Type B pancreatic cell (in vitro differentiated cells): Measurements from ENCODE around the gene ZCWPW1. TPM values are rescaled to one million over a fixed set of nuclear protein-coding genes. Genes with fewer than 3 reads are reported as not detected.
A peak's percentile ranks its signal among the peaks of the same experiment; 100 is the strongest.

ENCODE experiments used
- DNase-seq: peaks from one replicate; pipeline ENCODE4 v3.0.0; 2021; ENCODE audit warnings: mixed read lengths; ENCODE audit not compliant: unreplicated experiment; ENCODE audit errors: extremely low spot score
- H3K27ac Mint-ChIP-seq: 2 replicates; pipeline ENCODE4 v1.8.0; 2021; ENCODE audit warnings: mild to moderate bottlenecking, mixed read lengths
- H3K27me3 Mint-ChIP-seq: 2 replicates; pipeline ENCODE4 v1.8.0; 2021; ENCODE audit warnings: mixed read lengths
- H3K36me3 Mint-ChIP-seq: 2 replicates; pipeline ENCODE4 v1.8.0; 2021; ENCODE audit warnings: mixed read lengths
- H3K4me1 Mint-ChIP-seq: one replicate; pipeline ENCODE4 v1.8.0; 2021; ENCODE audit warnings: mixed read lengths; ENCODE audit not compliant: unreplicated experiment
- H3K4me3 Mint-ChIP-seq: 2 replicates; pipeline ENCODE4 v1.8.0; 2021; ENCODE audit warnings: mild to moderate bottlenecking, mixed read lengths
- H3K9me3 Mint-ChIP-seq: 2 replicates; pipeline ENCODE4 v1.8.0; 2021; ENCODE audit warnings: mixed read lengths
- CTCF ChIP-seq: fragments of 200-600 bp; sonication (generic); conservative IDR thresholded peaks from 2 replicates; pipeline ENCODE4 v1.5.0; 2021; ENCODE audit warnings: antibody characterized with exemption, mild to moderate bottlenecking
- total RNA-seq: library from RNA; stranded (reverse); gene quantifications from 2 replicates; pipeline ENCODE4 v1.2.1, GENCODE V29; 2021; ENCODE audit warnings: low replicate concordance

The ZCWPW1 gene
- total RNA-seq, 1 donor from 2014 or later: 2.7 TPM

GRCh38 chr7:100431286-100431735 lies 2.8 kb upstream of the ZCWPW1 start:
- H3K27me3 Mint-ChIP-seq: peaks cover 17% of the 10 kb centered on the region

GRCh38 chr7:100430493-100431285 lies 2.2 kb upstream of the ZCWPW1 start:
- Mint-ChIP-seq H3K27me3 (peaks cover 17% of the 10 kb centered on the region), H3K27ac (peak overlapping the region; percentile 81), H3K4me3 (peak overlapping the region; percentile 89), H3K36me3 (peaks cover 23% of the 10 kb centered on the region), H3K4me1 (peaks cover 35% of the 10 kb centered on the region), H3K9me3 (no peaks in the 10 kb centered on the region)
- no peak for TF ChIP-seq CTCF
- no peak for DNase-seq

More at GRCh38 chr7:100431286-100431735, 2.8 kb upstream of the ZCWPW1 start:
- H3K4me1 Mint-ChIP-seq: peaks cover 35% of the 10 kb centered on the region
- TF ChIP-seq CTCF: no peak
- H3K27ac Mint-ChIP-seq: peak overlapping the region; percentile 72
- no peaks in the 10 kb centered on the region for H3K9me3 Mint-ChIP-seq
- no peak for DNase-seq
- peak overlapping the region; percentile 90 for H3K4me3 Mint-ChIP-seq
- H3K36me3 Mint-ChIP-seq: peaks cover 23% of the 10 kb centered on the region

GRCh38 chr7:100429637-100430492 lies 1.4 kb upstream of the ZCWPW1 start, which contains the start of gene MEPCE:
TSS of gene MEPCE (plus strand) at chr7:100429831. CDS start at chr7:100430019, 188 bp downstream.
- Mint-ChIP-seq H3K27ac (peak within 1 kb of the TSS; percentile 100), H3K9me3 (no peaks in the 10 kb centered on the region), H3K27me3 (peaks cover 17% of the 10 kb centered on the region), H3K4me3 (peak within 1 kb of the TSS; percentile 99), H3K4me1 (peaks cover 30% of the 10 kb centered on the region), H3K36me3 (peaks cover 22% of the 10 kb centered on the region)
- TF ChIP-seq CTCF: no peak
- peak; percentile 99 for DNase-seq

GRCh38 chr7:100428967-100429636 lies 599 bp upstream of the ZCWPW1 start:
- H3K27ac Mint-ChIP-seq: peak overlapping the region; percentile 100
- peaks cover 17% of the 10 kb centered on the region for H3K27me3 Mint-ChIP-seq
- H3K36me3 Mint-ChIP-seq: peaks cover 18% of the 10 kb centered on the region
- peak; percentile 100 for DNase-seq
- H3K4me1 Mint-ChIP-seq: peaks cover 24% of the 10 kb centered on the region
- H3K4me3 Mint-ChIP-seq: peak overlapping the region; percentile 99
- no peaks in the 10 kb centered on the region for H3K9me3 Mint-ChIP-seq
- TF ChIP-seq CTCF: peak; percentile 52

- no peak for TF ChIP-seq CTCF
- Mint-ChIP-seq H3K27ac (peak overlapping the region; percentile 100), H3K36me3 (peaks cover 12% of the 10 kb centered on the region), H3K9me3 (no peaks in the 10 kb centered on the region), H3K27me3 (peaks cover 17% of the 10 kb centered on the region), H3K4me1 (peaks cover 19% of the 10 kb centered on the region), H3K4me3 (peak overlapping the region; percentile 99)
- DNase-seq: no peak
Observed at GRCh38 chr7:100427762-100428198, 723 bp downstream of the ZCWPW1 start.
